Cardiac atrium fibroblast (primary cell): ENCODE measurements around the gene CACNG5. TPM values are rescaled to one million over a fixed set of nuclear protein-coding genes. Genes with fewer than 3 reads are reported as not detected.

ENCODE experiments used
- total RNA-seq: library from RNA; depleted of rRNA; stranded (reverse); fragments of >200 nt; gene quantifications from 2 replicates; pipeline ENCODE4 v1.2.3, GENCODE V29; 2015

The CACNG5 gene
- not detected in 2 replicates for total RNA-seq

GRCh38 chr17:66834919-66835454, at the start of gene CACNG5:
CACNG5 (plus strand) TSS chr17:66835117; CDS start chr17:66877333, 42,216 bp downstream.

Other genes starting within 250 kb of the CACNG5 start
- not detected in 2 replicates for gene CACNG4, start 129.6 kb downstream of the CACNG5 start, total RNA-seq
- gene CACNG1, start 209.4 kb downstream of the CACNG5 start, total RNA-seq = not detected in 2 replicates